Hepatic stellate cell (primary cell): ENCODE measurements around the gene MED27.
A peak's percentile ranks its signal among the peaks of the same experiment; 100 is the strongest.

ENCODE experiments used
- DNase-seq: peaks from one replicate; pipeline ENCODE4 v3.0.0; 2011; ENCODE audit warnings: low spot score

MED27 gene, protein sequence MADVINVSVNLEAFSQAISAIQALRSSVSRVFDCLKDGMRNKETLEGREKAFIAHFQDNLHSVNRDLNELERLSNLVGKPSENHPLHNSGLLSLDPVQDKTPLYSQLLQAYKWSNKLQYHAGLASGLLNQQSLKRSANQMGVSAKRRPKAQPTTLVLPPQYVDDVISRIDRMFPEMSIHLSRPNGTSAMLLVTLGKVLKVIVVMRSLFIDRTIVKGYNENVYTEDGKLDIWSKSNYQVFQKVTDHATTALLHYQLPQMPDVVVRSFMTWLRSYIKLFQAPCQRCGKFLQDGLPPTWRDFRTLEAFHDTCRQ

DNA sequence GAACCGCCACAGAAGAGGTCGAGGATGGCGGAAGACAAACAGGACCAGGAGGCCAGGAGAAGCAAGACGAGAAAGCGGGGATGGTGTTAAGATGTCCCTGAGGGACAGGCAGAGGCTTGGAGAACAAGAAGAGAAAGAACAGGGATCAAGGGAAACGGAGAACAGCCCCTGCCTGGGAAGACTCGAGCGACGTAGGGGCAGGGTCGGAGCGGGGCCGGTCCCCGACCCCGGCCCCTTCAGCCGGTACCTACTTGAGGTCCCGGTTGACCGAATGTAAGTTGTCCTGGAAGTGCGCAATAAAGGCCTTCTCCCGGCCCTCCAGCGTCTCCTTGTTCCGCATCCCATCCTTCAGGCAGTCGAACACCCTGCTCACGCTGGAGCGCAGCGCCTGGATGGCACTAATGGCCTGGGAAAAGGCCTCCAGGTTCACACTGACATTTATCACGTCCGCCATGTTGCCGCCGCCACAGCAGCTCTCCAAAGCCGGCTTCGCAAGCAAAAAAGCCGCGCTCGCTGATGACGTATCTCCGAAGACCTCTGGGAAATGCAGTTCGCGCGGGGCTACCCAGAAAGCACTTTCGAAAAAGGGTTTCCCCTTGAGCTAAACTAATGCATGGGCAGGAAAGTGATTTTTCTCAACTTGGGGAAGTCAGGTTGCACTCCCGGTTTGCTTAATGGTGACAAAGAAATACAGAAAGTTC lies at the start of gene MED27:
Gene MED27 (minus strand): TSS at position 477 of the 701 bp plus-strand sequence. CDS start 23 bp downstream, at position 454.
- peak; percentile 85 for DNase-seq

DNA sequence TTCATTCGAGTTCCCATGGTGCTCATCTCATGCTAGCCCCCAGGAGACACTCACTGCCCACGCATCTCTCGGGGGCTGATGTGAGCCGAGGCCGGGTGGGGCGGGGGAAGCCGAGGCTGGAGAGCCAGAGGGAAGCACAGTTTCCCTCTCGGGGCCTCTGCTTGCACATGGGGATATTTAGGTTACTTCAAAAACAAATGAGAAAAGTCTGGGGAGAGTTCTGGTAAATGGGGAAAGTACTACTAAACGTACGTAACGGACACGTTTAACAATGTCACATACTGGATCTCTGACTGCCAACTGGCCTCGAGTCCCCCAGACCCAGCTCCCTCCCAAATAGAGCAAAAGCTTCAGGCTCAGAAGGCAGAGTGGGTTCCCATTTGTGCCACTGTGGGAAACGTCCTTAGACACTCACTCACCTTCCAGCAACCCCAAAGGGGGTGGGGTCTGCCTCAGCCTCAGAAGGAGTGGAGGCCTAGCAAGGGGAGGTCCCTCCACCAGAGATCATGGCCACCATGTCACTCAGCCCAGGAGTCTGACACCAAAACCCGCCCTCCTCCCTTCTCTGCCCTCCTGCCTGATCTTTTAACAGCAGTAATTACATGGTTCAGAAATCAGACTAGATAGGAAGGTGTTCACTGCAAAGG lies 48.3 kb upstream of the MED27 start:
- DNase-seq = no peak

DNA sequence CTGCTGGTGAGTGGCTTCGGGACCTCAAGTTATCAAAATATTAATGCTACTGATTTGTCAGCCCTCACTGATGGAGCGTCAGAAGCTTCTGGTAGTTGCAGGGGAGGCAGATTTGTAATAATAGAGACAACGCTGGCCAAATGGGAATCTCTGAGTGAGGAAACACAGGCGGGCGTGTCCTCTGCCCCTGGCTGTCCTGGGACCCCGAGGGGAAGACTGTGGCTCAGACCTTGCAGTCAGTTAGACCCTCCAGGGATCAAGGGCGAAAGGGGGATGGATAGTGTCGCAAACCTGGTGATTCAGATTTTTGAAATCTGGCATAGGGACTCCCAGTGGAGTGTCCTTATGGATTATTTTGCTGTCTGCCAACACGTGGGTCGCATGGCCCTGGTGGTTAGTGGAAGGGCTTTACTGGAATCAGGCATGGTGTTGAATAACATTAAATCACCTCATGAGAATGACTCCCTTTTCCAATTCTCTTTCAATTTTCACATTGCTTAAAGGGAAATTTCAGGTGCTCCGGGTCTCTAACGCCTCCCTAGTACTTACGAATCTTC lies 47.1 kb upstream of the MED27 start:
- DNase-seq = no peak

DNA sequence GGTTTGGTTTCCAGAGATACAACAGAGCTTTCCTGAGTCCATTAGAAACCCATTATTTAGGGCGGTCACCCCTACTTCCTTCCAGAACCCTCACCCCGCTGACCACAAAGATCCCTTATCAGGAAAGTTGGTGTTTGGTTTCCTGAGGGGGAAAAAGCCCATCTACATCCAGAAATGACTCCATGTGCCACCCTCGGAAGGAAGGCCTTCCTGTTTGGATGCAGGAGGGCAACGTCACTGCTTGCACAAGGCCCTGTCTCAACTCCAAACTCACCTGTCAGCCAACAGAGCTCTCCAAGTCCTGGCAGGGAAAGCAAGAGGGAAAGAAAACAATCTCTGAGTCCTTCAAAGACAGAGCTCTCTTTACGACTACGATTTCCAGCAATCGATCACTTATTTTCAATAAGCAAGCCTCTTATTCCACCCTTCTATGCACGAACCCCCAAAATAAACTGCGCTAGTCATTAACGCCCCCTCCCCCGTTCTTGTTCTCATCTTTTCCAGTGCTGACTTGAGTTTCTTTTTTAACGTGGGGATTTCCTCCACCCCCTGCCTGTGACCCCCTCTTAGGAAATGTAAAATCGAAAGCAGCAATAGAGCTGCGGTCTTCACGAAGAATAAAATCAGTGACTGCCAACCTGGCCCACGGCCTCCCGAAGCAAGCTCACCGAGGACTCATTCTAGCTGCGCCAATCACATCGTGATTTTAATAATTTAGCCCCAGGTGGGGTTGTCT lies 46.4 kb upstream of the MED27 start:
- no peak for DNase-seq

DNA sequence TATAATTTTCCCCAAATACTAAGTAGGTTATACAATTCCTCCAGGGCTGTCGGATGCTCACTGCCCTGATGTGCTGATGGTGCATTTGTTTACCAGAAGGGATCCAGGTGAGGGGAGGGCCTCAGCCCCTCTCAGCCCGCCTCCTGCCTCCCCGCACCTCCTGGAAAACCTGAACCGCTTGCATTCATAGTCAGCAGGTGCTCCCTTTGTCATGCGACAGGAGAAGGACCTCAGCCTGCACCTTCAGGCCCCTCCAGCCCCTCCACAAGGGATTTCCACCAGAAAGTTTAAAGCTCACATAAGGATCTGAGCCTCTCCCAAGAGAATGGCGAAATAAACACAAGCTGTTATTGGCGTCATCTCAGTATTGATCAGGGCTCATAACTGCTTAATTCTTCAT lies 45.7 kb upstream of the MED27 start:
- no peak for DNase-seq

DNA sequence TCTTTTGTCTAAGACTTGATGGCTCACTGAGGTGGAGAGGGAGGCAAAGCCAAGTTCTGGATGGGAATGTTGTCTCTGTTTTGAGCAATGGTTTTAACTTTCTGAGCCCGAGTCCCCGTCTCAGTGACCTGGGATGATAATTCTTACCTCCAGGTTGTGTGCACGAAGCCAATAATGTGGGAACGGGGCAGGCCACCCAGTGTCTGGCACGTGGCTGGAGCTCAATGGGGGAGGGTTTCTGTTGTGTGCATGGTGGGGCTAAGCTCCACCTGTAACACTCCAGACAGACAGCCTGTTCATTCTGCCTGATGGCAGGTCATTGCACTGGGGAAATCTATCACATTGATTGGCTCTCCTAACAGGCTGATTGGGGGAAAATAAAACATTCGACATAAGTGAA lies 45.1 kb upstream of the MED27 start:
- DNase-seq = no peak

DNA sequence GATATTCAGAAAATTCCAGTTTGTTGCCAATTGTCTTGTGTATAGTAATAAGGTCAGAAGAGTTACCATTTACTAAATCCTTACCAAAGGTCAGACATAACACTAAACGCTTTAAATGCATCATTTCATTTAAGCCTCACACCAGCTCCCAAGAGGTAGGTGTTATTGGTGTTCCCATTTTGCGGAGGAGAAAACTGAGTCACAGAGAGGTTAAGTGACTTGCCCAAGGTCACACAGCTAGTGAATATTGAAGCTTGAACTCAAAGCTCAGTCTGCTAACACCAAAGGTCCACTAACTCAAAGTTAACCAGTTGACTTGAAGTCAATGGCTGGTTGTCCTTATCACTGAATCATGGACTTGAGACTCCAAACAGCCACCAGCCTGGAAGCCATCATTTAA lies 41.4 kb upstream of the MED27 start:
- no peak for DNase-seq

DNA sequence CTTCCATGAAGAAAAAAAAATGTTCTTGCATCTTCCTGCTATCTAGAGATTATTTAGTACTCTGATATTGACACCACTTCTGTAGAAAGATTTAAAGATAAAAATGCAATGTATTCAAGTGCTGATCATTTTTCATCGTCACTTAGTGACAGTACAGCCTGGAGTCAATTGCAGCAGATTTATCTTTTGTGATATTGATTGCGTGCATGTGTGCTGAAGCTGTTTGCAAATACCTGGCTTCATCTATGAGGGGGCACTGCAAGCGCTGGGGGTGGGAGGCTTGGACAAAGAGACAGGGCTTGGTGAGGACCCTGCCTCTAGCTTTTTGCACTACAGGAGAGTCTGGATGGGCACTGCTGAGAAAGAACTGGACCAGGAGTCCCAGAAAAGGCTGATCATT lies 38.0 kb upstream of the MED27 start:
- DNase-seq = no peak

DNA sequence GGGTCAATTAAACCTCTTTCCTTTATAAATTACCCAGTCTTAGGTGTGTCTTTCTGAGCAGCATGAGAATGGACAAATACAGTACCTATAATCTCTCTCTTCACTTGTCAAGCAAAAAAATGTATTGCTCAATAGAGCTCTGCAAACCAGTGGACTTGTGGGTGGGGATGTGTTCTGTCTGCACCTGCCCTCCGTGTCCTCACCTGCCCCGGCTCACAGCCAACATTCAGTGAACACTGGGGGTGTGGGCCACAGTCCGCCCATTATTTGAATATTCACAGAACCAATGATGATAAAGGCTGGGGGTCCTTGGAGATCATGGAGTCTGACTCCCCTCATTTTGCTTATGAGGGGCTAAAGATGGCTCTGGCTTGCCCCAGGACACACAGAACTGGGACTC lies 36.9 kb upstream of the MED27 start:
- no peak for DNase-seq

DNA sequence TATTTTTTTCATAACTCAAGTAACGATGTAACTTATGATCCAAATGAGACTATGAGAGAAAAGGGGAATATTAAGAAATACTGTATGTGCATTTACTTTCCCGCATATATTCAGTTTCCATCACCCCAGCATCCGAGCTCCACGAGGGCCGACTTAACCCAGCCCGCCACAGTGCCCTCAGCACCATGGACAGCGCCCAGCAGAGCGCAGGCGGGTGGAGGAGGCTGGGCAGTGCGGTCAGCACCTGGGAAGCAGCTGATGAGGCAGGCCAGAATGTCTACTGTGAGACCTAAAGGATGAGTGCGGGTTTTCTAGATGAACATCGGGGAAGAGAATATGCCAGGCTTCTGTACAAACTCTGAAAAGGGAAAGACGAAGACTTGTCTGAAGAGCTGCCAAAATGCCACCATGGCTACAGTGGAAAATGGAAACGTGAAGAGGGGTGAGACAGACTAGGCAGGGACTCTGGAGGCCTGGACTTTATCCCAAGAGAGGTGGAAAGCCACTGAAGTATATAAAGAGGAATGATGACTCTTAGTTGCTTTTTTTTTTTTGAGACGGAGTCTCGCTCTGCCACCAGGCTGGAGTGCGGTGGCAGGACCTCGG lies 34.5 kb upstream of the MED27 start:
- peak; percentile 45 for DNase-seq

DNA sequence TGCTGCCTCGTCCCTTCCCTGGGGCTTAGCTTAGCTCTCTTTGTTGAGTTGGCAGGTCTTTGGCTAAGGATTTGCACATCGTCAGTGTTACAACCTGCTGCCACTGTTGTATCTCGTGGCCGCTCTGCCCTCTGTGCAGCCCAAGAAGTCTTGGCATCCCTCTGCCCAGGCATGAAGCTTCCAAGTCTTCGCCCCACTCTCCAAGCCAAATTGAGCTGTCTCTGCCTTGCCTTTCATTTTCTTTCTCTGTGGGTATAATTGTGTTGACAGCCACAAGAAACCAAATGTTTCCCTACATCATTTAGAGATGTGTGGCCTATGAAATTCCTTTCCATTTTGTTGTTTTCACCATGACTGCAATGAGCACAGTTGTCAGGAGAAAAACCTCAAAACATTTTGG lies 29.6 kb upstream of the MED27 start:
- DNase-seq = no peak

DNA sequence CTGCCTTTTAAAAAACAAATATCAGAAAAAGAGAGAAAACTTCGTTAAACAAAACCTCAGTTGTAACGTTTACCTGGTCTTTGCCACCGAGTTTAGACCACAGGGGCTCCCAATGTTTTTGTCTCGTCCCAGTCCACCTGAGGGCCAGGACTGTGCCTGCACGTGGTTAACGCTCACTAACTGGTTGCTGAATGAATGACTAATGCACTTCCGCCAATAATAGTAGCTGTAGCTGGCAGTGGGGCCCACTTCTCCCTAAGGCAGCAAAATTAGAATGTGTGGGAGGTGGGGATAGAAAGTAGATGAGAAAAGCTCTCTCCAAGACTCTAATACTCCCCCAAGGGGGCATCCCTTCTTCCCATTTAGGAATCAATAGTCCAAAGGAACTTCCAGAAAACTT lies 29.1 kb upstream of the MED27 start:
- DNase-seq = no peak

DNA sequence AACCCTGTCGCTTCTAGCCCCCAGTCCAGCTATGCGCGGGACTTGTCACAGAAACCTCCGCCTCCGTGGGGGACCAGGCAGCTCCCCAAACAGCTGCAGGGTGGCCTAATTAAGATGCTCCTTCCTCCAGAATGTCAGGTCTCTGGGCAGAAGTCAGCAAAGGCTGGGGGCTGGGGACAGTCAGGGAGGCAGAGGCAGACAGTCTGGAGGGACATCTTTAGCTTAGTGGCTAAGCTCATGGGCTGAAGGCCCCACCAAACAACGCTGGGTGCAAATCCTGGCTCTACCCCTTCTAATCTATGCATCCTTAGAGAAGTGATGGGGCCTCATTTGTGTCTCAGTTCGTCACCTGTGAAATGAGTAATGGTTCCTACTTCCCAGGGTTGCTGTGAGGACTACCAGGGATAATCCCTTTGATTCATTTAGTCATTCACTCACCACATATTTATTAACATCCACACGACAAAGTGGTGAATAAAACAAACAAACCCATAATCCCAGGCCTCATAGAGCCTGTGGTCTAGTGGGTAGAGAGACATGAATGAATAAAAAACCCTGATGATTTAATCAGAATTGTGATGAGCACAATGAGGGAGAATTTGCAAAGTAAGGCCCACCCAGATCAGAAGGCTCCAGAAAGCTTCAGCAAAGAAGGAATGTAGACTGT lies 20.2 kb upstream of the MED27 start:
- DNase-seq = no peak

DNA sequence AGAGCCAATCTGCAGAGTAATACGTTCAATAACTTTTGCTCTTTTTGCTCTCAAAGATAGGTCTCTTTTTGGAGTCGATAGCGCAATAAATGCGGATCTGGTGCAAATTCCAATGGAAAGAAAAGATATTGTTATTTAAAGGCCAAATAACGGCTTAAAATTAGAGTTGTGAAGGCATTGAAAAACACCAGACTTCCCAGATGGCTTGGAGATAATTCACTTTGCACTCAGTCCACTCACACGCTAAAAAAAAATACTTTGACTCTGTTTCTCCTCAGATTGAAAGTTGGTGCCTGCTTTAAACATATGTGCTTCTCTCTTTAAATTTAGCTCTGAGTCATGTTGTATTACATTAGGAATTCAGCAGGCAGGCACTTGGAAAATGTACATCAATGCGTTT lies 19.5 kb upstream of the MED27 start:
- no peak for DNase-seq

DNA sequence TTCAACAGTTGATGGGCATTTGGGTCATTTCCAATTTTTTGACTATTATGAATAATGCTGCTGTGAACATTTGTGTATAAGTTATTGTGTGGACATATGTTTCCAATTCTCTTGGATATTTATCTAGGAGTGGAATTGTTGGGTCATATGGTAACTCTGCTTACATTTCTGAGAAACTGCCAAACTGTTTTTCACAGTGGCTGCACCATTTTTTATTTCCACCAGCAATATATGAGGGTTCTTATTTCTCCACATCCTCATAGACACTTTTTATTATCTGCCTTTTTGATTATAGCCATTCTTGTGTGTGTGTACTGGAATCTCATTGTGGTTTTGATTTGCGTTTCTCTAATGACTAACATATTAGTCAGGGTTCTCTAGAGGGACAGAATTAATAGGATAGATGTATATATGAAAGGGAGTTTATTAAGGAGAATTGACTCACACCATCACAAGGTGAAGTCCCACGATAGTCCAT lies 14.7 kb upstream of the MED27 start:
- no peak for DNase-seq

DNA sequence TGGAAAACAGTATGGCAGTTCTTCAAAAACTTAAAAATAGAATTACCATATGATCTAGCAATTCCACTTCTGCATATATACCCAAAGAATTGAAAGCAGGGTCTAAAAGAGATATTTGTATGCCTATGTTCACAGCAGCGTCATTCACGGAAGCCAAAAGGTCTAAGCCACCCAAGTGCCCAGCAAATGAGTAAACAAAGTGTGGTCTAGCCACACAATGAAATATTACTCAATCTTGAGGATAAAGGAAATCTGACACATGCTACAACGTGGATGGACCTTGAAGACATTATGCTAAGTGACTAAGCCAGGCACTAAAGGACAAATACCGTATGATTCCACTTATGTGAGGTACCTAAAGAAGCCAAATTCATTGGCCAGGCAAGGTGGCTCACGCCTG lies 11.1 kb upstream of the MED27 start:
- no peak for DNase-seq

DNA sequence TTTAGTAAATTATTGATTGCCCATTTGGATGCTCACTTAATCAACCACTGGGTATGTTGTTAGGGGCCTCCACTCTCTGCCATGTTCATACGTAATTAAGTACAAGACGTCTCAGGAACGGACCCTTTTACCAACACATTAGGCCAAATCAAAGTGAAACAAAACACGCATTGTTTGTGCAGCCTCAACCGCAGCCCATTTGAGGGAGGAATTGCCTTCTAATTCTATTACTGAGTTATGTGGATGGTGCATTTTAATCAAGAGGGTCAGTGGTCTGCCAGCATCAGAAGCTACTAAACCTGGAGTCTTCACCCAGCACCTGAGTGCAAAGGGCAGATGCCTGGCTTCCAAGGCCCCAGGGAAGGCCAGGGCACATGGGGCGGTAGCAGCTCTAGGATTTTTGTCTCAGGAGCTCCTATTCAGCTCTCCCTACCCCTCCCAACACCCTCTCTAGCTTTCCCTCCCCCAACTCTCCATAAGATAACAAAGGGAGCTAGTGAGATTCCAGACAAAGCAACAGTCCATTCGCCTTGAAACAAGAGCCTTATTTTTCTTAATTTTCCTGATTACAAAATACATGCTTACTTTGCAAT lies 7.9 kb upstream of the MED27 start:
- no peak for DNase-seq

DNA sequence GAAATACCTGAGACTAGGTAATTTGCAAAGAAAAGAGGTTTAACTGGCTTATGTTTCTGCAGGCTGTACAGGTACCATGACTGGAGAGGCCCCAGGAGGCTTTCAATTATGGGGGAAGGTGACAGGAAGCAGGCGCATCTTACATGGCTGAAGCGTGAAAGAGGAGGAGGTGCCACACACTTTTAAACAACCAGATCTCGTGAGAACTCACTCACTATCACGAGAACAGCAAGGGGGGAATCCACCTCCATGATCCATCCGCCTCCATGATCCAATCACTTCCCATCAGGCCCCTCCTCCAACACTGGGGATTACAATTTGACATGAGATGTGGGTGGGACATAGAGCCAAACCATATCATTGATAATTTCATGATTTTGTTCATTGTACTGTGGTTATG lies 2.5 kb upstream of the MED27 start:
- DNase-seq = no peak

DNA sequence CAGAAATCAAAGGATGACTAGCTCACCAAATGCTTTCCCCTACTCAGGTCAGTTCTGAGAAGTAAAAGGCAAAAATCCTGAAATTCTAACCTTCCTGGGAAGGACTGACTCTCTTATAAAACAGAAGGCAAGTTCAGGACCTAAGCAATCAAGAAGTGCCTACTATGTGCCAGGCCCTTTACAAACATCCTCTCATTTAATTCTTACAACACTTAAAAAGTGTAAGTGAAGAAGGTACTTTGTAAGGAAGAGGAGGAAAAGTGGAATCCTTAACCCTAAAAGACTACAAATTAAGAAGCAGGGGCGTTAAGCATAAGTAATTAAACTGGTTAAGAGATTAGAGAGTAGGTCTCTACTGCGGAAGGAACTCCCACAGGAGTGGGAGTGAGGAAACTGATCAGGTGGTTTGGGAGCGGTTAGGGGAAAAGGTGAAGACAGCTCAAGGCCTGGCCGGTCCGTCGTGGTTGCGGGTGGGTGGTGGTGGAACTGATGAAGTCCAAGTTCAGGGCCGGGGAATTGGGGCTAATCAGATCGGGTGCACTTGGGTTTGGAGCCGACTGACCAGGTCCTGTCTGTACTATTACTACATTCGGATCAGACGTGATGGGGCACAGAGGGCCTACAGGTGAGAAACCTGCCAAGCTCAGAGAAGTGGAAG lies 839 bp downstream of the MED27 start:
- DNase-seq = no peak
